ENCODE data around the gene DNAI2.

DNAI2 gene, protein sequence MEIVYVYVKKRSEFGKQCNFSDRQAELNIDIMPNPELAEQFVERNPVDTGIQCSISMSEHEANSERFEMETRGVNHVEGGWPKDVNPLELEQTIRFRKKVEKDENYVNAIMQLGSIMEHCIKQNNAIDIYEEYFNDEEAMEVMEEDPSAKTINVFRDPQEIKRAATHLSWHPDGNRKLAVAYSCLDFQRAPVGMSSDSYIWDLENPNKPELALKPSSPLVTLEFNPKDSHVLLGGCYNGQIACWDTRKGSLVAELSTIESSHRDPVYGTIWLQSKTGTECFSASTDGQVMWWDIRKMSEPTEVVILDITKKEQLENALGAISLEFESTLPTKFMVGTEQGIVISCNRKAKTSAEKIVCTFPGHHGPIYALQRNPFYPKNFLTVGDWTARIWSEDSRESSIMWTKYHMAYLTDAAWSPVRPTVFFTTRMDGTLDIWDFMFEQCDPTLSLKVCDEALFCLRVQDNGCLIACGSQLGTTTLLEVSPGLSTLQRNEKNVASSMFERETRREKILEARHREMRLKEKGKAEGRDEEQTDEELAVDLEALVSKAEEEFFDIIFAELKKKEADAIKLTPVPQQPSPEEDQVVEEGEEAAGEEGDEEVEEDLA

DNA sequence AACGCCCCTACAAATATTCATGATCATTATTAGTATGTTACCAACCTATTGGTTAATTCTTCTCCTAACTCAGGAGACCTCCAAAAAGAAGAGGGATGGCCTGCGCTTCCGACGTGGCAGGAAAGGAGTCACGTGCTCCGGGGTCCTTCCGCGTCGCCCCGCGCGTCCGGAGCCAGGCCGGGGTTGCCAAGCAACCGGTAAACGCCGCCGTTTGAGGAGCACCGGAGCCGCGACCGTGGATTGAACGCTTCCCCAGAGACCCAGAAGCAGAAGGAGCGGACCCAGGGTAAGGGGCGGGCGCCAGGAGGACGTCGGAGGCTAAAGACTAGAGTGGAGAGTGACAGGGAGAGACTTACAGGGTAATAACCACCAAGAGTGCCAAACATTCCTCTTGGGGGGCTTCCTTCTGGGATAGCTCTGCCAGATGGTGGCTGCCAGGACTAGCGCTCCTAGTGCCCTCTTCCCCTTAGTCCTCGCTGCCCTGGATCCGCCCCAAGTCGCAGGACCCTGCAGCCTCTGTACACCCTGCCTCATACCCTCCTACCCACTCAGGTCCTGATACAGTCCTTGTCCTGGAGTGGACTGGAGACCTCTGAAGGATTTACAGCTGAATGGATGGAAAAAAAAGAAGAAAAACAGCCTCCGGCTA, at the start of gene DNAI2:
Gene DNAI2, plus strand, starts transcription at position 175 of the 649 bp plus-strand sequence. CDS start 7,584 bp downstream, outside the sequence.
- no peak for DNase-seq (ENCODE audit: low read depth in 2 of 2)

DNA sequence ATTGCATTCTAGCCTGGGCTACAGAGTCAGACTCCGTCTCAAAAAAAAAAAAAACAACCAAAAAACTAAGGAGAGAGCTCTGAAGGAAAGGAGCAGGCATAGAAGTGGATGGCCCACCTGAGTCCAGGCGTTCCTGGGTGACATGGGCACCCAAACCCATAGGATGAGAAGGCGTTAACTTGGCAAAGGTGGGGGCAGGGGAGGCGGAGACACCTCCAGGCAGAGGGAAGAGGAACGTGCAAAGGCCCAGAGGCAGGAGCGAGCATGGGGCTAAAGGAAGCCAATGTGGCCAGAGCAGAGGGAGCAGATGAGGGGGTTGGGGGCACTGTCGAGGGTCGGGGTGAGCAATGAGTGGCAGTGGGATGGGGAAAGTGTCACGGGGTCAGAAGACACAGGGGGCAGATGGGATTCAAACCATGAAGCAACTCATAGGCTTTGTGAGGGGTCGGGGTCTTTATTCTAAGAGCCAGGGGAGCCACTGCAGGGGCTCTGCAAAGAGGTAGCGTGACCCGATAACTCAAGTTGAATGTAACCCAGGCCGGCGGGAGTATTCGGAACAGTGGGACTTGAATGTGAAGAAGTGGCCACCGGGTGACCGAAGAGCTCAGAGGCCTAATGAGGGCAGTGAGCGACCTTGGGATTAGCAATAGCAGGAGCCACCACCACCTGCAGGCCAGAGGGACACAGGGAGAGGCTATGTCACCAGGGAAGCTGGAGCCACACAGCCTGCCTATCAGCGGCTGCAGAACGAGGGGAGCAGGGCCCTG, 48.9 kb upstream of the DNAI2 start:
- no peak for DNase-seq (ENCODE audit: low read depth in 2 of 2)

DNA sequence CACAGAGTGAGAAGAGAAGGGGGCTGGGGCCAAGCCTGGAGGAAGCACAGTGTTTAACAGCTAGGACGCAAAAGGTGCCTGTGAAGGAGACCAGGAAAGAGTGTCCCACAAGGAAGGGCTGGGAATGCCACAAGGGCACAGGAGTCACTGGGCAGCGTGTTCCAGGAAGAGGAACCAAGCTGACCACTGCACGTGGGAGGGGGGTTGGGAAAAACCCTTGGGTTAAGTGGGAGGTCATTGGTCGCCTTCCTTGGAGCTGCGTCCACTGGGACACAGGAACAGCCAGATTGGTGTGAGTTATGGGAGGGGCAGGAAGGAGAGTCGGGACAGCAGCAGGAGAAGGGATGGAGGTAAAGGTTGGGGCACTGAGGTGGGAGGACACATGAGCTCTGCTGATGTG, 47.8 kb upstream of the DNAI2 start:
- DNase-seq (ENCODE audit: low read depth in 2 of 2), result no peak

DNA sequence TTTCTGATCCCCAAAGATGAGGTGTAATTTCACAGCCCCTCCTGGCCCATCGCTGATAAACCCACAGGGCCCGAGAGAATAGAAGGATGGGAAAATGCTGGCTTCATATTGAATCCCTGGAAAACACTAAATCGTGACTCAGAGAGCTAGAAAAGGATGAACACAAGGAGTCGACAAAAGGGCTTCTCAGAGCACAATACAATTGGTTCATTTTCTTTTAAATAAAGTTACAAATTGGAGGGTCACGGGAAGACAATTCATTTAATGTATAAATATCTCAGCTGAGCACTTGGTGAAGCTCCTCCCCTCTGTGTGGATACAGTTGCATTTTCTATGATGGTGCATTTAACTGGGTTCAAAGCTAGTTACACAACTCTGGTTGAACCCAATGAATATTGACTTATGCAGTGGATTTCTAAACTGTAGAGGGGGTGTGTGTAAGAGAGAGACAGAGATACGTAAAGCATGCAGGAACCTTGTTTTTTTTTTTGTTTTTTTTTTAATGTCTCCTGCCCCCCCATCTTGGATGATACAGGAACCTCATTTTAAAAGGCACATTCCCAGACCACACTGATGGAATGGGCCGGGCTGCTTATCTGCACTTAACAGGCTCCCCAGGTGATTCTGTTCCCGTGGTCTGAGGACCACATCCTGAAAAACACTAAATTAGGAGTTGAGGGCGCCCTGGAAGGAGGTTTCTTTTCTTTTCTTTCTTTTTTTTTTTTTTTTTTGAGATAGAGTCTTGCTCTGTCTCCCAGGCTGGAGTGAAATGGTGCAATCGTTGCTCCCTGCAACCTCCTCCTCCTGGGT, 46.6 kb upstream of the DNAI2 start:
- no peak for DNase-seq (ENCODE audit: low read depth in 2 of 2)

GRCh38 chr17:74228306-74228978, 45.6 kb upstream of the DNAI2 start:
- DNase-seq (ENCODE audit: low read depth in 2 of 2), result no peak

DNA sequence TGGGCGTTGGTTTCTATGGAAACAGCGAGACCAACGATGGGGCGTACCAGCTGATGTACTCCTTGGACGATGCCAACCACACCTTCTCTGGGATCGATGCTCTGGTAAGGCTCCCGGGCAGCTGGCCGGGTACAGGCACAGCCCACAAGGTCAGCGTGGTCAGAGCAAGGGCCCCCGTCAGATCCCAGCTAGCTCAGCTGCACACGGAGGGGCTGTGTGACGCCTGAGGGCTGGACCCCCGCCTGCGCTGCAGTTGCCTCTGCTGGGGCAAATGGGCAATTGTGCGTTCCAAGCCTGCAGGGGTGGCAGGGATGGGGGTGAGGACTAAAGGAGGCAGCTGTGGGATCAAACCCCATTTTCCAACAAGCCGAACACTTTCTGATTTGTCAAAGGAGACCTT, 43.1 kb upstream of the DNAI2 start:
- no peak for DNase-seq (ENCODE audit: low read depth in 2 of 2)

- DNase-seq (ENCODE audit: low read depth in 2 of 2), result no peak
These were observed 41.8 kb upstream of the DNAI2 start for GRCh38 chr17:74231928-74232907.

- DNase-seq (ENCODE audit: low read depth in 2 of 2), result no peak
These were observed 40.1 kb upstream of the DNAI2 start for GRCh38 chr17:74233937-74234336.

- DNase-seq (ENCODE audit: low read depth in 2 of 2), result no peak
These were observed 39.5 kb upstream of the DNAI2 start for GRCh38 chr17:74234486-74234885.

GRCh38 chr17:74235040-74235581, 38.9 kb upstream of the DNAI2 start:
- DNase-seq (ENCODE audit: low read depth in 2 of 2), result no peak

GRCh38 chr17:74235911-74236371, 38.1 kb upstream of the DNAI2 start:
- no peak for DNase-seq (ENCODE audit: low read depth in 2 of 2)

- DNase-seq (ENCODE audit: low read depth in 2 of 2), result no peak
These were observed 36.7 kb upstream of the DNAI2 start for GRCh38 chr17:74237321-74237720.

DNA sequence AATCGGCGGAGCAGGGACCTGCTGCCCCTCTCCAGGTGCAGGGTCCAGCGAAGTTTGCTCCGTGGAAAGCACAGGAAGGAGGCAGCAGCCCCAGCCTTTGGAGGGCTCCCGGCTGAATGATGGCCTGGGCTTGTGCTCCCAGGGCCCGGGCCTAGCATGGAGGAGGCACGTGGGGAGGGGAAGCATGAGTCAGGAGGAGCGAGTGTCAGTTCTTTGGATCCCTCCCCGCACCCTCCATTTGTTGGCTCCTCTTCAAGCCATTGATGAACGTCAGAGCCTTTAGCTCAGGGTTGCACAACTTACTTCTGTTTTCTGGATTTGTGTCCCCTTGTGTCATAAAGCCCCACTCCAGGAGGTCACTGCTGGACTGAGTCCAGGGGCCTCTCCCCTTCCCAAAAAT, 34.9 kb upstream of the DNAI2 start:
- DNase-seq (ENCODE audit: low read depth in 2 of 2), result no peak

GRCh38 chr17:74240618-74241205, 33.3 kb upstream of the DNAI2 start:
- DNase-seq (ENCODE audit: low read depth in 2 of 2), result no peak

DNA sequence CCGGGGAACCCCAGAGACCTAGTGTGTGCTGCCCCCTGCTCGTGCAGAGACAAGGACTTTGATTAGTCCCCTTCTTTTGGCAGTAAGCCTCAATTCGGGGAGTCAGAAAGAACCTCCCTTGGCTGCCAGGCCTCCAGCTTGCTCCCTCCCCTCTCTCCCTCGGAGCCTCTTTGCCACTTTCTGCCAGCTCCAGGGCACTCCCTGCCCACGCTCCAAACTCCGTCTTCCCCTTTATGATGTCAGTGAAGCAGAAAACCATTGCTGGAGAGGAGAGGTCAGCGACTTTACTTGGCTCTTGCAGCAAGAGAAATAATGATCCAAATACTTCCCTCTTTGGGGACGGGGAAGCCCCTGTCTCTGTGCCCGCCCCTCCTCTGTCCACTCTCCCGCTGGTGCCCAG, 32.6 kb upstream of the DNAI2 start:
- DNase-seq (ENCODE audit: low read depth in 2 of 2), result no peak

DNA sequence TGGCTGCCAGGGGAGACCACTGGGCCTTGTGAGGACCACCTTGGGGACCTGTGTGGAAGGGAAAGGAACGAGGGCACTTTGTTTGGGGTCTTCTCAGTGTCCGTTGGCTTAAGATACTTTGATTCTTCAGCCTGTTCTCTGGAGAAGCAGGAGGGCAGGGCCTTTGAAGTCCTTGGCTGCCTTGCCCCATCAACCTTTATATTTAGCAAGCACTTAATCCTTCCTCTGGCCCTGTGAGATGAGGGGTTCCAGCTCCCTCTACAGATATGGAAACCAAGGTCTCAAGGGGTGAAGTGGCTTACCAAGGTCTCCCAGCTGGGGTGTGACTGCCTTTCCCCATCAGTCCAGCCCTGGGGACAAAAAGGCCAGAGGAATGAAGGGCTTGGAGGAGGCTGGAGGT, 32.2 kb upstream of the DNAI2 start:
- DNase-seq (ENCODE audit: low read depth in 2 of 2), result no peak

DNA sequence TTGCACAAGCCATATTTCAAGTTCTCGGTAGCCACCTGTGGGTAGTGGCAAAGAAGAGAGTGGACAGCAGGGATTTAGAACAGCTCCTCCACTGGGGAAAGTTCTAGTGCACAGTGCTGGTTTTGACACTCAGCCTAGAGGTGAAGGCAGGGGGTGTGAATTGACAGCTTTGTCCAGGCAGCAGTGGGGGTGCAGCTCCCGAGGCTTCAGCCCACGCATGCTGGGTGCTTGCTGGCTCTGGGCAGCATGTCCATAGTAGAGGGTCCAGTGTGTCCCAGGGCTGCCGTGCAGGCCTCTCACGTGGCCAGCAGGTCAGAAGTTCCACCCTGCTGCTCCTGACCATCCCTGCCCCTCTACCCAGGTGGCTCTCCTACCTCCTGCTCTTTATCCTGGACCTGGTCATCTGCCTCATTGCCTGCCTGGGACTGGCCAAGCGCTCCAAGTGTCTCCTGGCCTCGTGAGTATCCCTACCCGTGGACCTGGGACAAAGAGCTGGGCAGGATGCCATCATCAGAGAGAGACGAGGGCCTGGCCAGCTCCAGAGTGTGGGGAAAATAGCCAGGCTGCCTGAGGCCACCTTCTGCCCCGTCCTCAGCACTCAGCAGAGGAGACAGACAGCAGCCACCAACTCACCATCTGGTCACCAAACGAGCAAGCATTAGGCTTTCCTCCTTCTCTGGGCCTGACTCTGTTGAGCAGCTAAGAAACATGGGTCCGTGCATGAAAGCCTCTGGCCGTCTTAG, 30.9 kb upstream of the DNAI2 start:
- no peak for DNase-seq (ENCODE audit: low read depth in 2 of 2)

- DNase-seq (ENCODE audit: low read depth in 2 of 2), result no peak
These were observed 29.9 kb upstream of the DNAI2 start for GRCh38 chr17:74244128-74244527.

Measured in stimulated activated CD8-positive, alpha-beta memory T cell treated with anti-CD3 and anti-CD28 coated beads, Interleukin-2, amount 100 ng/mL, for 48 hours (primary cell).